Tibial artery (tissue), 4 donors: ENCODE measurements around the gene FBXO34.

ENCODE experiments used
- DNase-seq, 2 donors: peaks; one replicate each; pipeline ENCODE4 v3.0.0-alpha.2; 2019
- H3K27ac ChIP-seq, 2 donors: fragments of 200-600 bp; sonication (generic) in 1 of 2; 1 replicate in 1 of 2; 2 replicates in 1 of 2; pipeline ENCODE4 v1.5.1; 2018 to 2019; ENCODE audit warnings: mild to moderate bottlenecking in 1 of 2
- H3K27me3 ChIP-seq, 2 donors: fragments of 200-600 bp; sonication (generic) in 1 of 2; one replicate each; pipeline versions ENCODE4 v1.5.1 to v1.6.0; 2016 to 2019
- H3K36me3 ChIP-seq, 3 donors: fragments of 200-600 bp; sonication (generic) in 2 of 3; one replicate each; pipeline ENCODE4 v1.5.1; 2016 to 2019; ENCODE audit warnings: mild to moderate bottlenecking in 2 of 3
- H3K4me1 ChIP-seq, 4 donors: fragments of 200-600 bp; sonication (generic) in 2 of 4; 1 replicate in 3 of 4; 2 replicates in 1 of 4; pipeline ENCODE4 v1.5.1; 2016 to 2019
- H3K4me3 ChIP-seq, 2 donors: fragments of 200-600 bp; sonication (generic) in 1 of 2; 1 replicate in 1 of 2; 2 replicates in 1 of 2; pipeline ENCODE4 v1.5.1; 2018 to 2019; ENCODE audit warnings: mild to moderate bottlenecking in 2 of 2
- H3K9me3 ChIP-seq, 3 donors: fragments of 200-600 bp; sonication (generic) in 1 of 3; one replicate each; pipeline ENCODE4 v1.5.1; 2016 to 2019
- CTCF ChIP-seq, 2 experiments: fragments of 200-600 bp in 1 of 2; fragments of 450-650 bp in 1 of 2; IDR thresholded peaks; one replicate each; pipeline ENCODE4 v1.5.1; 2017 to 2019; ENCODE audit warnings: antibody characterized with exemption in 2 of 2, mild to moderate bottlenecking in 1 of 2, moderate library complexity in 1 of 2
- intact Hi-C: fragments of 100-400 bp; cut with DNase I; formaldehyde crosslinking; loops from one replicate; pipeline ENCODE4 v1.15.0; 2023; ENCODE audit warnings: low total_unique reads

The FBXO34 gene

GRCh38 chr14:55270832-55271571 is at the start of gene FBXO34:
Gene FBXO34, plus strand, starts transcription at chr14:55271421. Its CDS starts 78,970 bp downstream, at chr14:55350391.
- TF ChIP-seq CTCF (IDR thresholded peaks at IDR 0.05): peak; percentile 99
- Histone ChIP-seq H3K36me3 (no peaks in the 10 kb centered on the region), H3K4me1 (peaks cover 0 to 47% (median 12%) of the 10 kb centered on the region in 4 donors), H3K27me3 (no peaks in the 10 kb centered on the region), H3K27ac (peak within 1 kb of the TSS; percentile 88), H3K9me3 (no peaks in the 10 kb centered on the region), H3K4me3 (peak within 1 kb of the TSS; percentile 84 to 99)
- intact Hi-C loops: loop anchor here (10.0 kb wide), 1 partner anchor 144 kb away; the partner anchor contains the start of gene ATG14
- peak; percentile 99 for DNase-seq

DNA sequence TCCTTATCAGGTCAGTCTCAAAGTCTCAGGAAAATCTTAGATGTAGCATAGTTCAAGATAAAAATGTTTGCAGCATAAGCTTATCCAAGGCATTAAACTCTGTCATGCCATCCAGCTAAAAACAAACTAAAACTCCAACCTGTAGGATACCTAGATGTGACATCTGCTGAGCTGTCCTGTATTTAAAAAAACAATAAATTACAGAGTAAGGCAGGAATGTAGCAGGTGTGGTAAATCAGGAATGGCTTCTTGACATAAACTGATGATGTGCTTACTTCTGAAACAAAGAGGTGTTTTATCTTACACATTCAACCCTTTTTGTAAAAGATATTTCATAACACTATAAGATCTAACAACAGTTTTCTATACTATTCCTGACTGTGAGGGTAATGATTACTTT is 49.3 kb upstream of the FBXO34 start:
- no peak for DNase-seq
- Histone ChIP-seq H3K27me3 (no peaks in the 10 kb centered on the region), H3K4me3 (no peak overlapping the region), H3K4me1 (no peaks in the 10 kb centered on the region), H3K36me3 (no peaks in the 10 kb centered on the region), H3K27ac (no peak overlapping the region), H3K9me3 (peaks cover 2 to 10% (median 4%) of the 10 kb centered on the region in 3 donors)
- TF ChIP-seq CTCF (IDR thresholded peaks at IDR 0.05): no peak
- intact Hi-C loops: no loop called here

GRCh38 chr14:55223364-55223763 is 47.9 kb upstream of the FBXO34 start:
- no peaks in the 10 kb centered on the region for H3K4me1 ChIP-seq
- intact Hi-C loops: no loop called here
- TF ChIP-seq CTCF (IDR thresholded peaks at IDR 0.05): no peak
- no peaks in the 10 kb centered on the region for H3K36me3 ChIP-seq
- DNase-seq: no peak
- peaks cover 4 to 19% (median 5%) of the 10 kb centered on the region in 3 donors for H3K9me3 ChIP-seq
- H3K27ac ChIP-seq: no peak overlapping the region
- no peak overlapping the region for H3K4me3 ChIP-seq
- H3K27me3 ChIP-seq: no peaks in the 10 kb centered on the region

DNA sequence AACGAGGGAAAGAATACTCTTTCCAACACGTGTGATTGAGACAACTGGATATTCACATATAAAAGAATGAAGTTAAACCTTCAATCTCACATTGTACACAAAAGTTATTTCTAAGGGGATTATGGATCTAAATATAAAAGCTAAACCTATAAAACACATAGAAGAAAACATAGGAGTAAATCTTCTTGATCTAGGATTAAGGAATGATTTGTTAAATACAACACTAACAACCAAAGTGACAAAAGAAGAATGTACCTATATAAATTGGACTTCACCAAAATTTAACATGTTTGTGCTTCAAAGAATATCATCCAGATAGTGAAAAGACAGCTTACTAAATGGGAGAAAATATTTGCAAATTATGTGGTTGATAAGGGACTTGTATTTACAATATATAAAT is 43.0 kb upstream of the FBXO34 start:
- no peak for TF ChIP-seq CTCF (IDR thresholded peaks at IDR 0.05)
- Histone ChIP-seq H3K9me3 (peaks cover 4 to 19% (median 5%) of the 10 kb centered on the region in 3 donors), H3K27me3 (no peaks in the 10 kb centered on the region), H3K4me3 (no peak overlapping the region), H3K4me1 (no peaks in the 10 kb centered on the region), H3K36me3 (no peaks in the 10 kb centered on the region), H3K27ac (no peak overlapping the region)
- DNase-seq: no peak
- intact Hi-C loops: no loop called here

DNA sequence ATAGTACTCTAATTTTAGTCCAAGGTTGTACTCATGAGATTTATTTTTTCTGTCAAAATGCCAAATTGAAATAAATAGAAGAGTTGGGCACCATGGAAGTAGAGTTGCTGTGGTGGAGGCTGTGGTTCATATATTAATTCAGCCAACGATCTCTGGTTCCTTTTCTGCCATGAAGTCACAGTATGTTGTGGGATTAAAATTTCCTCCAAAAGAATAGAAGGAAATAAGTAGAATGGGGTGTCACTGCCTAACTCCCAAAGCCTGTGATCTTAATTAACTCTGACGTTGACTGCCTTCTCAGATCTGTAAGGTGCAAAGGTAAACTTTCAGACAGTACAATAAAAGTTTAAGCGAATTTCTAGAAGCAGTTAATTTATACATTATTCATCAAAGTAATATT is 37.6 kb upstream of the FBXO34 start:
- TF ChIP-seq CTCF (IDR thresholded peaks at IDR 0.05): no peak
- Histone ChIP-seq H3K4me1 (no peaks in the 10 kb centered on the region), H3K27ac (no peak overlapping the region), H3K27me3 (no peaks in the 10 kb centered on the region), H3K9me3 (no peaks in the 10 kb centered on the region), H3K36me3 (no peaks in the 10 kb centered on the region), H3K4me3 (no peak overlapping the region)
- intact Hi-C loops: no loop called here
- no peak for DNase-seq
